Measurements from ENCODE around the gene ALDH1L1.

DNA sequence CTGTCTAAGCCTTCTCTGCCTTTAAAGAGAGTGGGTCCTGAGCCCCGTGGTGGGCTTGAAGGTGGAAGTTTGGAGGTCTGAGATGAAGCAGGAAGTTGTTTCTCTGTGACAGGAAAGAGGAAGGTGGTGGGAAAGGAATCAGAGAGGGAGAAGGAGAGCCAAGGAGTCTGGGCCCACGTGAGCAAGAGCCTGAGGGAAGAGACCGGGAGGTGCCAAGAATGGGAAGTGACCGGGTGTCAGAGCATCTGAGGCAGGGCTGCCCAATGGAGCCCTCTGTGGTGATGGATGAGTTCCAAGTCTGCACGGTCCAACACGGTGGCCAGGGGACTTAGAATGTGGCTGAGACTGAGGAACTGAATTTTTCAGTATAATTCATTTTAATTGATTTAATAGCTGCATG lies 24.6 kb downstream of the ALDH1L1 start:
- TF ChIP-seq, protein P1, sequence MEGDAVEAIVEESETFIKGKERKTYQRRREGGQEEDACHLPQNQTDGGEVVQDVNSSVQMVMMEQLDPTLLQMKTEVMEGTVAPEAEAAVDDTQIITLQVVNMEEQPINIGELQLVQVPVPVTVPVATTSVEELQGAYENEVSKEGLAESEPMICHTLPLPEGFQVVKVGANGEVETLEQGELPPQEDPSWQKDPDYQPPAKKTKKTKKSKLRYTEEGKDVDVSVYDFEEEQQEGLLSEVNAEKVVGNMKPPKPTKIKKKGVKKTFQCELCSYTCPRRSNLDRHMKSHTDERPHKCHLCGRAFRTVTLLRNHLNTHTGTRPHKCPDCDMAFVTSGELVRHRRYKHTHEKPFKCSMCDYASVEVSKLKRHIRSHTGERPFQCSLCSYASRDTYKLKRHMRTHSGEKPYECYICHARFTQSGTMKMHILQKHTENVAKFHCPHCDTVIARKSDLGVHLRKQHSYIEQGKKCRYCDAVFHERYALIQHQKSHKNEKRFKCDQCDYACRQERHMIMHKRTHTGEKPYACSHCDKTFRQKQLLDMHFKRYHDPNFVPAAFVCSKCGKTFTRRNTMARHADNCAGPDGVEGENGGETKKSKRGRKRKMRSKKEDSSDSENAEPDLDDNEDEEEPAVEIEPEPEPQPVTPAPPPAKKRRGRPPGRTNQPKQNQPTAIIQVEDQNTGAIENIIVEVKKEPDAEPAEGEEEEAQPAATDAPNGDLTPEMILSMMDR (CRISPR knock-in tag; IDR thresholded peaks at IDR 0.05) = no peak
- TF ChIP-seq EP300 (IDR thresholded peaks at IDR 0.05; ENCODE audit: low read depth in 2 of 2, low read length in 2 of 2) = no peak
- TF ChIP-seq EP300 (CRISPR knock-in tag; IDR thresholded peaks at IDR 0.05; ENCODE audit: borderline replicate concordance) = no peak
- TF ChIP-seq PTBP1 (IDR thresholded peaks at IDR 0.05; ENCODE audit: low read depth, low read length, poor library complexity, severe bottlenecking) = no peak
- no peak for TF ChIP-seq NR3C1 (CRISPR knock-in tag; IDR thresholded peaks at IDR 0.05)
- TF ChIP-seq, protein P2, sequence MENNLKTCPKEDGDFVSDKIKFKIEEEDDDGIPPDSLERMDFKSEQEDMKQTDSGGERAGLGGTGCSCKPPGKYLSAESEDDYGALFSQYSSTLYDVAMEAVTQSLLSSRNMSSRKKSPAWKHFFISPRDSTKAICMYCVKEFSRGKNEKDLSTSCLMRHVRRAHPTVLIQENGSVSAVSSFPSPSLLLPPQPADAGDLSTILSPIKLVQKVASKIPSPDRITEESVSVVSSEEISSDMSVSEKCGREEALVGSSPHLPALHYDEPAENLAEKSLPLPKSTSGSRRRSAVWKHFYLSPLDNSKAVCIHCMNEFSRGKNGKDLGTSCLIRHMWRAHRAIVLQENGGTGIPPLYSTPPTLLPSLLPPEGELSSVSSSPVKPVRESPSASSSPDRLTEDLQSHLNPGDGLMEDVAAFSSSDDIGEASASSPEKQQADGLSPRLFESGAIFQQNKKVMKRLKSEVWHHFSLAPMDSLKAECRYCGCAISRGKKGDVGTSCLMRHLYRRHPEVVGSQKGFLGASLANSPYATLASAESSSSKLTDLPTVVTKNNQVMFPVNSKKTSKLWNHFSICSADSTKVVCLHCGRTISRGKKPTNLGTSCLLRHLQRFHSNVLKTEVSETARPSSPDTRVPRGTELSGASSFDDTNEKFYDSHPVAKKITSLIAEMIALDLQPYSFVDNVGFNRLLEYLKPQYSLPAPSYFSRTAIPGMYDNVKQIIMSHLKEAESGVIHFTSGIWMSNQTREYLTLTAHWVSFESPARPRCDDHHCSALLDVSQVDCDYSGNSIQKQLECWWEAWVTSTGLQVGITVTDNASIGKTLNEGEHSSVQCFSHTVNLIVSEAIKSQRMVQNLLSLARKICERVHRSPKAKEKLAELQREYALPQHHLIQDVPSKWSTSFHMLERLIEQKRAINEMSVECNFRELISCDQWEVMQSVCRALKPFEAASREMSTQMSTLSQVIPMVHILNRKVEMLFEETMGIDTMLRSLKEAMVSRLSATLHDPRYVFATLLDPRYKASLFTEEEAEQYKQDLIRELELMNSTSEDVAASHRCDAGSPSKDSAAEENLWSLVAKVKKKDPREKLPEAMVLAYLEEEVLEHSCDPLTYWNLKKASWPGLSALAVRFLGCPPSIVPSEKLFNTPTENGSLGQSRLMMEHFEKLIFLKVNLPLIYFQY (CRISPR knock-in tag; IDR thresholded peaks at IDR 0.05; ENCODE audit: borderline replicate concordance) = no peak
- TF ChIP-seq ZNF253 (CRISPR knock-in tag; IDR thresholded peaks at IDR 0.05; ENCODE audit: borderline replicate concordance) = no peak
- TF ChIP-seq ZNF552 (CRISPR knock-in tag; IDR thresholded peaks at IDR 0.05; ENCODE audit: borderline replicate concordance) = no peak
- no peak for TF ChIP-seq NBN (conservative IDR thresholded peaks at IDR 0.05)
- no peak for TF ChIP-seq ZNF292 (CRISPR knock-in tag; IDR thresholded peaks at IDR 0.05; ENCODE audit: borderline replicate concordance, low read depth)

All from HepG2 (cell line).